ENCODE measurements around the gene HPD.

GRCh38 chr12:121860257-121860656, 1.6 kb upstream of the HPD start:
- no peak for TF ChIP-seq POLR2A (IDR thresholded peaks at IDR 0.05)
- no peak for TF ChIP-seq CTCF (IDR thresholded peaks at IDR 0.05)
